SK-N-SH (cell line): ENCODE results near the gene FCAMR.

Experiments
- GABPA ChIP-seq: IDR thresholded peaks from 2 replicates; pipeline ENCODE4 v1.4.0; 2012; ENCODE audit warnings: low read depth, mild to moderate bottlenecking
- REST ChIP-seq: IDR thresholded peaks from 2 replicates; pipeline ENCODE4 v1.6.1; 2012; ENCODE audit warnings: mild to moderate bottlenecking, low read depth, low read length, moderate library complexity

- TF ChIP-seq GABPA (no peak), REST (no peak)
Observed at GRCh38 chr1:206909883-206910318, 60.4 kb downstream of the FCAMR start.
